ENCODE results near the gene CDPF1. TPM values are rescaled to one million over a fixed set of nuclear protein-coding genes. Genes with fewer than 3 reads are reported as not detected.

Gene CDPF1
- total RNA-seq, 2 donors from 2014 or later, result 16.2 to 20.6 TPM

DNA sequence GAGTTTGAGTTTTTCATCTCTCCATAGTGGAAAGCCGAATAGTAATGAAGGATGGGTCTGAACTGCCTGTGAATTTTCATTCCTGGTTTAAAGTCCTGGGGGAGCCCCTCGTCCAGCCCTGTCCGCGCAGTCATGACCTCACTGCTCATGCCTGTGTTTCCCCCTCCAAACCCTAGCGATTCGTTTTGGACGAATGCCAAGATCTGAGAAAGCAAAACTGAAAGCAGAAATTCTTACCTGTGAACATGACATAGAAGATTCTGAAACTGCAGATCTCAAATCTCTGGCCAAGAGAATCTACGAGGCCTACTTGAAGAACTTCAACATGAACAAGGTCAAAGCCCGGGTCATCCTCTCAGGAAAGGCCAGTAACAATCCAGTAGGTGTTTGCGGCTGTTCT lies 30.5 kb downstream of the CDPF1 start:
- no peak overlapping the region for H3K27ac ChIP-seq
- 82% methylated on average over 10 of the region's 10 CpGs for WGBS
- peaks cover 5 to 11% of the 10 kb centered on the region in 2 donors for H3K36me3 ChIP-seq
- H3K9me3 ChIP-seq, result no peaks in the 10 kb centered on the region
- TF ChIP-seq, protein P1, sequence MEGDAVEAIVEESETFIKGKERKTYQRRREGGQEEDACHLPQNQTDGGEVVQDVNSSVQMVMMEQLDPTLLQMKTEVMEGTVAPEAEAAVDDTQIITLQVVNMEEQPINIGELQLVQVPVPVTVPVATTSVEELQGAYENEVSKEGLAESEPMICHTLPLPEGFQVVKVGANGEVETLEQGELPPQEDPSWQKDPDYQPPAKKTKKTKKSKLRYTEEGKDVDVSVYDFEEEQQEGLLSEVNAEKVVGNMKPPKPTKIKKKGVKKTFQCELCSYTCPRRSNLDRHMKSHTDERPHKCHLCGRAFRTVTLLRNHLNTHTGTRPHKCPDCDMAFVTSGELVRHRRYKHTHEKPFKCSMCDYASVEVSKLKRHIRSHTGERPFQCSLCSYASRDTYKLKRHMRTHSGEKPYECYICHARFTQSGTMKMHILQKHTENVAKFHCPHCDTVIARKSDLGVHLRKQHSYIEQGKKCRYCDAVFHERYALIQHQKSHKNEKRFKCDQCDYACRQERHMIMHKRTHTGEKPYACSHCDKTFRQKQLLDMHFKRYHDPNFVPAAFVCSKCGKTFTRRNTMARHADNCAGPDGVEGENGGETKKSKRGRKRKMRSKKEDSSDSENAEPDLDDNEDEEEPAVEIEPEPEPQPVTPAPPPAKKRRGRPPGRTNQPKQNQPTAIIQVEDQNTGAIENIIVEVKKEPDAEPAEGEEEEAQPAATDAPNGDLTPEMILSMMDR (IDR thresholded peaks at IDR 0.05), result no peak
- TF ChIP-seq POLR2A (IDR thresholded peaks at IDR 0.05) (no peak), POLR2AphosphoS5 (IDR thresholded peaks at IDR 0.05) (no peak)
- intact Hi-C loops (cut with DNase I), result no loop called here
- no peaks in the 10 kb centered on the region for H3K4me1 ChIP-seq (replicated peaks)
- no peak for DNase-seq (ENCODE audit: low spot score)
- H3K4me3 ChIP-seq, result no peak overlapping the region
- no peaks in the 10 kb centered on the region for H3K27me3 ChIP-seq (replicated peaks; ENCODE audit: insufficient read depth)

DNA sequence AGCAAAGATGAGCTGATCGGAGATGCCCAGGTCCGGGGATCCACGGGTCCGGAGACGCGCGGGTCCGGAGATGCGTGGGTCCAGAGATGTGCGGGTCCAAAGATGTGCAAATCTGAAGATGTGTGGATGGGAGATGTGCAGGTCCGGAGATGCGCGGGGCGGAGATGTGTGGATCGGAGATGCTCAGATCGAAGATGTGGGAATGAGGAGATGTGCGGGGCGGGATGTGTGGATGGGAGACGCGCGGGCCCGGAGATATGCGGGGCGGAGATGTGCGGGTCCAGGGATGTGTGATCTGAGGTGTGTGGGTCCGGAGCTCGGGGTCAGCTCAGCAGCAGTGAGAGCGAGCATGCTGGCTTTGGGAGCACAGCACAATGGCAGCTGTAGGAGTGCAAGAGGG lies 35.5 kb downstream of the CDPF1 start:
- Histone ChIP-seq H3K4me1 (replicated peaks) (no peaks in the 10 kb centered on the region), H3K9me3 (no peaks in the 10 kb centered on the region), H3K27ac (no peak overlapping the region), H3K27me3 (replicated peaks; ENCODE audit: insufficient read depth) (no peaks in the 10 kb centered on the region), H3K4me3 (no peak overlapping the region), H3K36me3 (peaks cover 5 to 11% of the 10 kb centered on the region in 2 donors)
- DNase-seq (ENCODE audit: low spot score), result no peak
- WGBS, result 97% methylated on average over 28 of the region's 28 CpGs
- intact Hi-C loops (cut with DNase I), result no loop called here
- TF ChIP-seq POLR2AphosphoS5 (IDR thresholded peaks at IDR 0.05) (no peak), POLR2A (IDR thresholded peaks at IDR 0.05) (no peak)
- TF ChIP-seq, protein P1 (IDR thresholded peaks at IDR 0.05), result no peak

DNA sequence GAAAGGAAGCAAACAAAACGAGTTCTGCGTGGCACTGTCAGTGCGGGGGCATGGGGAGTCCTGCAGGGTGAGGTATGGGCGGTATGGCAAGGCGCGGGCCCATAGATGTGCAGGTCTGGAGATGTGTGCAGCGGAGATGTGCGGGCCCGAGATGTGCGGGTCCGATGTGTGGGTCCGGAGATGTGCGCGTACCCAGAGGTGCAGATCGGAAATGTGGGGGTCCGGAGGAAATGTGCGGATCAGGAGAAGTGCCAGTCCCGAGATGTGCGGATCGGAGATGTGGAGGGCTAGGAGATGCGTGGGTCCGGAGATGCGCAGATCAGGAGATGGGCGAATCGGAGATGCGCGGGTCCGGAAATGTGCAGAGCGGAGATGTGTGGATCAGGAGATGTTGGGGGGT lies 35.9 kb downstream of the CDPF1 start:
- H3K4me3 ChIP-seq, result no peak overlapping the region
- intact Hi-C loops (cut with DNase I), result no loop called here
- no peak for TF ChIP-seq POLR2A (IDR thresholded peaks at IDR 0.05)
- TF ChIP-seq, protein P1 (IDR thresholded peaks at IDR 0.05), result no peak
- TF ChIP-seq POLR2AphosphoS5 (IDR thresholded peaks at IDR 0.05), result no peak
- H3K4me1 ChIP-seq (replicated peaks), result no peaks in the 10 kb centered on the region
- no peak for DNase-seq (ENCODE audit: low spot score)
- H3K27me3 ChIP-seq (replicated peaks; ENCODE audit: insufficient read depth), result no peaks in the 10 kb centered on the region
- no peak overlapping the region for H3K27ac ChIP-seq
- no peaks in the 10 kb centered on the region for H3K9me3 ChIP-seq
- peaks cover 5 to 11% of the 10 kb centered on the region in 2 donors for H3K36me3 ChIP-seq
- 97% methylated on average over 29 of the region's 29 CpGs for WGBS

DNA sequence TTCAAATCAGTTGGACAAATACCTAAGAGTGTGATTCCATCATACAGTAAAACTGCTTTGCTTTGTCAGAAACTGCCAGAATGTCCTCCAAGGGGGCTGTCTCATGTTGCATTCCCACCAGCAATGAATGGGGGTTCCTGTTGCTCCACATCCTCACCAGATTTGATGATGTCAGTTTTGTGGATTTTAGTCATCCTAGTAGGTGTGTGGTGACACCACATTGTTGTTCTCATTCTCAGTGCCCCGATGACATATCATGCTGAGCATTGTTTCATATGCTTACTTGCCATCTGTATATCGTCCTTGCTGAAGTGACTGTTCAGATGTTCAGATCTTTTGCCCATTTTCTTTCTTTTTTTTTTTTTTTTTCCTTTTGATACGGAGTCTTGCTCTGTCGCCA lies 37.0 kb downstream of the CDPF1 start:
- H3K9me3 ChIP-seq, result no peaks in the 10 kb centered on the region
- H3K4me1 ChIP-seq (replicated peaks), result no peaks in the 10 kb centered on the region
- intact Hi-C loops (cut with DNase I), result no loop called here
- no peak overlapping the region for H3K27ac ChIP-seq
- TF ChIP-seq, protein P1 (IDR thresholded peaks at IDR 0.05), result no peak
- TF ChIP-seq POLR2A (IDR thresholded peaks at IDR 0.05) (no peak), POLR2AphosphoS5 (IDR thresholded peaks at IDR 0.05) (no peak)
- no peak for DNase-seq (ENCODE audit: low spot score)
- no peaks in the 10 kb centered on the region for H3K27me3 ChIP-seq (replicated peaks; ENCODE audit: insufficient read depth)
- peaks cover 3 to 11% of the 10 kb centered on the region in 2 donors for H3K36me3 ChIP-seq
- no peak overlapping the region for H3K4me3 ChIP-seq
- WGBS, result 98% methylated on average over 4 of the region's 4 CpGs

DNA sequence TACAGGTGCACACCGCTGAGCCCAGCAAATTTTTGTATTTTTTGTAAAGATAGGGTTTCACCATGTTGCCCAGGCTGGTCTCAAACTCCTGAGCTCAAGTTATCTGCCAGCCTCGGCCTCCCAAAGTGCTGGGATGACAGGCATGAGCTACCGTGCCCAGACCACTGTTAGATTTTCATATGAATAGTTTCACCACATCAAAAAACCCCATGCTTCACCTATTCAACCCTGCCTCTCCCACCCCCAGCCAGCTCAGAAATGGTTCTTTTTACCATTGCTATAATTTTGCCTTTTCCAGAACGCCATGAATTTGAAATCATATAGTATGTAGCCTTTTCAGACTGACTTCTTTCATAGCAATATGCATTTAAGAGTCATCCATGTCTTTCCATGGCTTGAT lies 37.9 kb downstream of the CDPF1 start:
- H3K27ac ChIP-seq, result no peak overlapping the region
- no peaks in the 10 kb centered on the region for H3K9me3 ChIP-seq
- H3K4me3 ChIP-seq, result no peak overlapping the region
- TF ChIP-seq POLR2A (IDR thresholded peaks at IDR 0.05) (no peak), POLR2AphosphoS5 (IDR thresholded peaks at IDR 0.05) (no peak)
- TF ChIP-seq, protein P1 (IDR thresholded peaks at IDR 0.05), result no peak
- peaks cover 3 to 10% of the 10 kb centered on the region in 2 donors for H3K36me3 ChIP-seq
- intact Hi-C loops (cut with DNase I), result no loop called here
- 88% methylated on average over 4 of the region's 4 CpGs for WGBS
- no peak for DNase-seq (ENCODE audit: low spot score)
- no peaks in the 10 kb centered on the region for H3K27me3 ChIP-seq (replicated peaks; ENCODE audit: insufficient read depth)
- no peaks in the 10 kb centered on the region for H3K4me1 ChIP-seq (replicated peaks)

All from prostate gland (tissue), 2 donors.